ENCODE data around the gene TMEM135.

TMEM135 gene

DNA sequence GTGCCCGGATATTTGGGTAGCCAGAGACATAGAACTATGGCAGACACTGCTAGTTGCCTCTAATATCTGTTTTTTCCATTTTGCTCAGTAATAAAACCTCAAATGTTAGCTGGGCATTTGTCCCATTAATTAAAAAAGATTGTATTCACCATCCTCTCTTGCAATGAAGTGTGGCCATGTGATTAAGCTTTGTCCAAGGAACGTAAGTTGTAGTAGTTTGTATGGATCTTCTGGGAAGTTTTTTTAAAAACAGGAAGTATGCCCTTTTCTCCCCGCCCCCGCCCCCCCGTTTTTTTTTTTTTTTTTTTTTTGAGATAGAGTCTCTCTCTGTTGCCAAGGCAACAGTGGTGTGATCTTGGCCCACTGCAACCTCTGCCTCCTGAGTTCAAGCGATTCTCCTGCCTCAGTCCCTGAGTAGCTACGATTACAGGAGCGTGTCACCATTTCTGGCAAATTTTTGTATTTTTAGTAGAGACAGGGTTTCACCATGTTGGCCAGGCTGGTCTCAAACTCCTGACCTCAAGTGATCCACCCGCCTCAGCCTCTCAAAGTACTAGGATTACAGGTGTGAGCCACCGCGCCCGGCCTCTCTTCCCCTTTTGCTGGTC, 1.7 kb upstream of the TMEM135 start:
- no peak for DNase-seq (ENCODE audit: low read depth)
- no peak overlapping the region for H3K4me3 ChIP-seq (ENCODE audit: low read length)
- TF ChIP-seq, protein P1, sequence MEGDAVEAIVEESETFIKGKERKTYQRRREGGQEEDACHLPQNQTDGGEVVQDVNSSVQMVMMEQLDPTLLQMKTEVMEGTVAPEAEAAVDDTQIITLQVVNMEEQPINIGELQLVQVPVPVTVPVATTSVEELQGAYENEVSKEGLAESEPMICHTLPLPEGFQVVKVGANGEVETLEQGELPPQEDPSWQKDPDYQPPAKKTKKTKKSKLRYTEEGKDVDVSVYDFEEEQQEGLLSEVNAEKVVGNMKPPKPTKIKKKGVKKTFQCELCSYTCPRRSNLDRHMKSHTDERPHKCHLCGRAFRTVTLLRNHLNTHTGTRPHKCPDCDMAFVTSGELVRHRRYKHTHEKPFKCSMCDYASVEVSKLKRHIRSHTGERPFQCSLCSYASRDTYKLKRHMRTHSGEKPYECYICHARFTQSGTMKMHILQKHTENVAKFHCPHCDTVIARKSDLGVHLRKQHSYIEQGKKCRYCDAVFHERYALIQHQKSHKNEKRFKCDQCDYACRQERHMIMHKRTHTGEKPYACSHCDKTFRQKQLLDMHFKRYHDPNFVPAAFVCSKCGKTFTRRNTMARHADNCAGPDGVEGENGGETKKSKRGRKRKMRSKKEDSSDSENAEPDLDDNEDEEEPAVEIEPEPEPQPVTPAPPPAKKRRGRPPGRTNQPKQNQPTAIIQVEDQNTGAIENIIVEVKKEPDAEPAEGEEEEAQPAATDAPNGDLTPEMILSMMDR (conservative IDR thresholded peaks at IDR 0.05; ENCODE audit: low read length): no peak

DNA sequence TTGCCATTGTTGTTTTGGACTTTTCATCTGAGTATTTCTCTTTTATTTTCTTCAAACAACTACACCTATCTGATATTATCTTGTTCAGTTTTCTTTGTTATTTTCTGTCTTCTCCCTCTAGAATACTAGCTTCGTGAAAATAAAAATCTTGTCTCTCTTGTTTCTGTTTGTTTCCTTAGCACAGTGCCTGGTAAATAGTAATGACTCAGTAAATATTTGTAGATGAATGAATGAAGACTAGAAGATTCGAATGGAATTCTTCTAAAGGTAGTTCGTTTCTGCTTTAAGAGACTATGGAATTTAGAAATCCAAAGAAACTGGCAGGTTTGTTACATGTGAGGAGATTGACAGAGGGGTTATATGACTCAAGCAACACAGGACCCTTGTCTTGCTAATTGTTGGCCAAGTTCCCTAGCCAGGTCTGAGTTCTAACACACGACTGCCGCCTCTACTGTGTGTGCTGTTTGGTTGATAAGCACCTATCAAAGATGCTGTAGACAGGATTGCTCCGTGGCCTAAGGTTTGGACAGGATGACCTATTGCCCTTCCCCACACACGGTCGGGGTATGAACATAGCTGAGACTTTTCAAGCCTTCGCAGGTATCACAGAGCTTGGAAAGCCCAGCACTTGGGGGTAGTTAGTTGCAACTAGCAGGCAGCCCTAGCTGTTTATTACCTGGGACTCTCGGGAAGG, 831 bp upstream of the TMEM135 start:
- DNase-seq (ENCODE audit: low read depth): no peak
- H3K4me3 ChIP-seq (ENCODE audit: low read length): peak overlapping the region; percentile 93
- TF ChIP-seq, protein P1 (conservative IDR thresholded peaks at IDR 0.05; ENCODE audit: low read length): no peak

DNA sequence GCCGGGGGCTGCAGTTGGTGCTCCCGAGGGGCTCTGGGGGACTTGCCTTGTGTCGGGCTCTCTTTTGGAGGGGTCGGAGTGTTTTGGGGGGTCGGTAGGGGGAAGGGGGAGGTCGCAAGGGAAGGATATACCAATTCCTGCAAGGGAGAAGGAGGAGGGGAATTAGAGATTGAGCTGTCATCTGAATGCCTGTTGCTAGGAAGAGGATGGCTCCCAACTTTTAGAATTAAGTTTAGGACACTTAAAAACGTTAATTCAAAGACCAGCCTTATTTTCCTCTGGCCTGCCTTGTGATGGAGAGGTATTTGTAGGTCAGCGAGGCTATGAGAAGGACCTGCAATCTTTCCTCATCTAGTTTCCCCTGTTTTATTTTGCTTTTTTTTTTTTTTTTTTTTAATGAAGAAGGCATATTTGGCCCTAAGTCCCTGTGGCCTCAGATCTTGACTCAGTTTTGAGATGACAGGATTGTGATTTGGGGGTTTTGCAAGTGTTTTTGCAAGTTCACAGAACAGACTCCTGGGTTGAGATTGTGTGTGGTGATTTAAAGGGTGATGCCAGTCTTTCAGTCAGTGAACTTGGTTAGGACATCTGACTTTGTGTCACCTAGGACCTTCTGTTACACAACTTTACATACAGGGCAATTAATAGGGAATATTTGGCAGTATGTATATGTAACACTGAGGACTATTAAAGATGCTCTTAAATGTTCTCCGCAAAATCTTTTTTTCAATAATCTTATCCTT, 672 bp downstream of the TMEM135 start:
- TF ChIP-seq, protein P1 (conservative IDR thresholded peaks at IDR 0.05; ENCODE audit: low read length): no peak
- H3K4me3 ChIP-seq (ENCODE audit: low read length): peak overlapping the region; percentile 93
- no peak for DNase-seq (ENCODE audit: low read depth)

DNA sequence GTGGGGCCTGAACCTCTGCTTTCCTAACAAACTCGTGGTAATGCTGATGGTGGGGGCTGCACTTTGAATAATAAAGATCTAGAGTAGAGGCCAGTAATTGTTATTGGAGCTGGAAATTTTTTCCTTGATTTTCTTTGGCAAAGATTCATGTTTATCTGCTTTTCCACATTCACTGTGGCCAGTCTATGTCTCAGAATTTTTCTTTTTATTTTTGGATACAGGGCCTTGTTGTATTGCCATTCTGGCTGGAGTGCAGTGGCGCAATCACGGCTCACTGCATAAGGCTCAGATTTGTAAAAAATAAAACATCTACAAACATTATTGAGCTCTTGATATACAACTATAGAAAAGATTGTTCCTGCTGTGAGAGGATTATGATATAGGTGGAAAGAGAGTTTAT, 1.6 kb downstream of the TMEM135 start:
- DNase-seq (ENCODE audit: low read depth): peak; percentile 23
- TF ChIP-seq, protein P1 (conservative IDR thresholded peaks at IDR 0.05; ENCODE audit: low read length): no peak
- no peak overlapping the region; the same call in 1 of the 2 replicates for H3K4me3 ChIP-seq (ENCODE audit: low read length)

DNA sequence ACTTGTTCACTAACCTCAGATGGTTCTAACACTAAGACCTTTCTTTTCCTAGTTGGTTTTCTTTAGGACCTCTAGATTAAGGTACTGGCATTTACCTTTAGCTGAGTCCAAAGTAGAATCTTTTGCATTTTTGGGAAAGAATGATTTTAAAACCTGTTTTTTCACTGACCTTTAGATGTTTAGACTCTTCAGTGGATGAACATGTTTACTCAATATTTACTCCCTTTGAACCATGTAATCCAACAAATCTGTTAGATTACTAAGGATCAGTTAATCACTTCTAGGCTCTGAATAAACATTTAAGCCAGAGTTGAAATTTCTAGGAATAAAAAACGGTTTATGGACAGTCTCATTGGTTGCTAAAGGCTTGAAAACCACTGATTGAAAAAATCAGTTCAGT, 6.2 kb downstream of the TMEM135 start:
- no peak overlapping the region for H3K4me3 ChIP-seq (ENCODE audit: low read length)
- TF ChIP-seq, protein P1 (conservative IDR thresholded peaks at IDR 0.05; ENCODE audit: low read length): no peak
- no peak for DNase-seq (ENCODE audit: low read depth)

DNA sequence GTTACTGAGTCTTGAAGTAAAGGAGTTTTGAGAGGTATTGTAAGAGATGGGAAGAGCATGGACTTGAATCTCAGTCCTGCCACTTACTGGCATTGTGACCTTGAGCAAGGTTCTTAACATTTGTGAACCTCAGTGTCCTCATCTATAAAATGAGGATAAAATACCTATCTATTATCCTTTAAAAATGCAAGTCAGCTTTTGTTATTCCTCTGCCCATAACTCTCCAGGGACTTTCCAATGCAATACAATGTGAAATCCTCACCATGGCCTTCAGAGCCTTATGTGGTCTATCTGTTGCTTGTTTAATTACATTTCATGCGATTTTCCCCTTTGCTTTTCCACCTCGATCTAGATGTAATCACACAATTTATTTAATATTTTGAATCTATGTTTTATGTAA, 9.1 kb downstream of the TMEM135 start:
- TF ChIP-seq, protein P1 (conservative IDR thresholded peaks at IDR 0.05; ENCODE audit: low read length): no peak
- no peak for DNase-seq (ENCODE audit: low read depth)
- no peak overlapping the region for H3K4me3 ChIP-seq (ENCODE audit: low read length)

Measured in AG10803 (cell line).